Measurements from ENCODE around the gene EVA1A.

Gene EVA1A

GRCh38 chr2:75459565-75460310 is 101.0 kb downstream of the EVA1A start:
- Histone ChIP-seq H3K27ac (ENCODE audit: low read depth, low read length) (no peak overlapping the region), H3K4me1 (ENCODE audit: control insufficient read depth, insufficient read depth, low read length) (peaks cover 11% of the 10 kb centered on the region; the same call in 1 of the 2 replicates), H3K9me3 (ENCODE audit: control insufficient read depth, insufficient read depth, low read depth, low read length) (no peaks in the 10 kb centered on the region), H3K4me3 (ENCODE audit: low read depth, low read length) (no peak overlapping the region), H3K27me3 (ENCODE audit: control insufficient read depth, insufficient read depth, low read length) (no peaks in the 10 kb centered on the region), H3K9ac (ENCODE audit: low read length) (no peak overlapping the region), H3K36me3 (ENCODE audit: control insufficient read depth, insufficient read depth, low read length) (no peaks in the 10 kb centered on the region)

GRCh38 chr2:75458201-75458600 is 102.5 kb downstream of the EVA1A start:
- Histone ChIP-seq H3K9me3 (ENCODE audit: control insufficient read depth, insufficient read depth, low read depth, low read length) (no peaks in the 10 kb centered on the region), H3K4me3 (ENCODE audit: low read depth, low read length) (no peak overlapping the region), H3K4me1 (ENCODE audit: control insufficient read depth, insufficient read depth, low read length) (peaks cover 24% of the 10 kb centered on the region), H3K27me3 (ENCODE audit: control insufficient read depth, insufficient read depth, low read length) (no peaks in the 10 kb centered on the region), H3K36me3 (ENCODE audit: control insufficient read depth, insufficient read depth, low read length) (no peaks in the 10 kb centered on the region), H3K9ac (ENCODE audit: low read length) (no peak overlapping the region), H3K27ac (ENCODE audit: low read depth, low read length) (no peak overlapping the region)

GRCh38 chr2:75456825-75457224 is 103.9 kb downstream of the EVA1A start:
- H3K9me3 ChIP-seq (ENCODE audit: control insufficient read depth, insufficient read depth, low read depth, low read length) = no peaks in the 10 kb centered on the region
- H3K27ac ChIP-seq (ENCODE audit: low read depth, low read length) = no peak overlapping the region
- H3K4me1 ChIP-seq (ENCODE audit: control insufficient read depth, insufficient read depth, low read length) = peaks cover 23% of the 10 kb centered on the region
- no peaks in the 10 kb centered on the region for H3K36me3 ChIP-seq (ENCODE audit: control insufficient read depth, insufficient read depth, low read length)
- H3K9ac ChIP-seq (ENCODE audit: low read length) = no peak overlapping the region
- no peaks in the 10 kb centered on the region for H3K27me3 ChIP-seq (ENCODE audit: control insufficient read depth, insufficient read depth, low read length)
- H3K4me3 ChIP-seq (ENCODE audit: low read depth, low read length) = no peak overlapping the region

GRCh38 chr2:75456111-75456510 is 104.6 kb downstream of the EVA1A start:
- H3K36me3 ChIP-seq (ENCODE audit: control insufficient read depth, insufficient read depth, low read length) = no peaks in the 10 kb centered on the region

GRCh38 chr2:75454241-75454620 is 106.5 kb downstream of the EVA1A start:
- no peak overlapping the region for H3K9ac ChIP-seq (ENCODE audit: low read length)
- H3K27me3 ChIP-seq (ENCODE audit: control insufficient read depth, insufficient read depth, low read length) = no peaks in the 10 kb centered on the region
- no peaks in the 10 kb centered on the region for H3K36me3 ChIP-seq (ENCODE audit: control insufficient read depth, insufficient read depth, low read length)
- H3K9me3 ChIP-seq (ENCODE audit: control insufficient read depth, insufficient read depth, low read depth, low read length) = peaks cover 1% of the 10 kb centered on the region; the same call in 1 of the 2 replicates
- no peak overlapping the region for H3K27ac ChIP-seq (ENCODE audit: low read depth, low read length)
- peaks cover 19% of the 10 kb centered on the region for H3K4me1 ChIP-seq (ENCODE audit: control insufficient read depth, insufficient read depth, low read length)
- H3K4me3 ChIP-seq (ENCODE audit: low read depth, low read length) = no peak overlapping the region

More at GRCh38 chr2:75456111-75456510, 104.6 kb downstream of the EVA1A start:
- H3K27me3 ChIP-seq (ENCODE audit: control insufficient read depth, insufficient read depth, low read length) = no peaks in the 10 kb centered on the region
- H3K4me1 ChIP-seq (ENCODE audit: control insufficient read depth, insufficient read depth, low read length) = peaks cover 19% of the 10 kb centered on the region
- no peak overlapping the region for H3K9ac ChIP-seq (ENCODE audit: low read length)
- no peaks in the 10 kb centered on the region for H3K9me3 ChIP-seq (ENCODE audit: control insufficient read depth, insufficient read depth, low read depth, low read length)
- no peak overlapping the region for H3K4me3 ChIP-seq (ENCODE audit: low read depth, low read length)
- no peak overlapping the region for H3K27ac ChIP-seq (ENCODE audit: low read depth, low read length)

- no peak overlapping the region for H3K9ac ChIP-seq (ENCODE audit: low read length)
- no peaks in the 10 kb centered on the region for H3K36me3 ChIP-seq (ENCODE audit: control insufficient read depth, insufficient read depth, low read length)
- no peak overlapping the region for H3K4me3 ChIP-seq (ENCODE audit: low read depth, low read length)
- peaks cover 3% of the 10 kb centered on the region; the same call in 1 of the 2 replicates for H3K9me3 ChIP-seq (ENCODE audit: control insufficient read depth, insufficient read depth, low read depth, low read length)
- H3K4me1 ChIP-seq (ENCODE audit: control insufficient read depth, insufficient read depth, low read length) = peaks cover 19% of the 10 kb centered on the region
- no peak overlapping the region for H3K27ac ChIP-seq (ENCODE audit: low read depth, low read length)
- no peaks in the 10 kb centered on the region for H3K27me3 ChIP-seq (ENCODE audit: control insufficient read depth, insufficient read depth, low read length)
Measured at GRCh38 chr2:75453384-75454240, 107.1 kb downstream of the EVA1A start.

GRCh38 chr2:75450068-75450467 is 110.7 kb downstream of the EVA1A start:
- no peaks in the 10 kb centered on the region for H3K36me3 ChIP-seq (ENCODE audit: control insufficient read depth, insufficient read depth, low read length)
- H3K9me3 ChIP-seq (ENCODE audit: control insufficient read depth, insufficient read depth, low read depth, low read length) = peaks cover 3% of the 10 kb centered on the region; the same call in 1 of the 2 replicates
- no peaks in the 10 kb centered on the region for H3K27me3 ChIP-seq (ENCODE audit: control insufficient read depth, insufficient read depth, low read length)

GRCh38 chr2:75447176-75447575 is 113.6 kb downstream of the EVA1A start:
- Histone ChIP-seq H3K4me1 (ENCODE audit: control insufficient read depth, insufficient read depth, low read length) (no peaks in the 10 kb centered on the region), H3K9me3 (ENCODE audit: control insufficient read depth, insufficient read depth, low read depth, low read length) (peaks cover 3% of the 10 kb centered on the region; the same call in 1 of the 2 replicates), H3K36me3 (ENCODE audit: control insufficient read depth, insufficient read depth, low read length) (no peaks in the 10 kb centered on the region), H3K4me3 (ENCODE audit: low read depth, low read length) (no peak overlapping the region), H3K27ac (ENCODE audit: low read depth, low read length) (no peak overlapping the region), H3K9ac (ENCODE audit: low read length) (no peak overlapping the region), H3K27me3 (ENCODE audit: control insufficient read depth, insufficient read depth, low read length) (no peaks in the 10 kb centered on the region)

More at GRCh38 chr2:75450068-75450467, 110.7 kb downstream of the EVA1A start:
- Histone ChIP-seq H3K9ac (ENCODE audit: low read length) (no peak overlapping the region), H3K4me1 (ENCODE audit: control insufficient read depth, insufficient read depth, low read length) (peaks cover 13% of the 10 kb centered on the region), H3K4me3 (ENCODE audit: low read depth, low read length) (no peak overlapping the region), H3K27ac (ENCODE audit: low read depth, low read length) (no peak overlapping the region)

All from HUES6 (cell line).